22Rv1 (cell line): ENCODE data around the gene ARID1B.

ENCODE experiments used
- CTCF ChIP-seq: fragments of 450-650 bp; IDR thresholded peaks from 2 replicates; pipeline ENCODE4 v1.5.1; 2017; ENCODE audit warnings: mild to moderate bottlenecking
- ZFX ChIP-seq: fragments of 450-650 bp; IDR thresholded peaks from 2 replicates; pipeline ENCODE4 v1.6.1; 2017; ENCODE audit warnings: antibody characterized with exemption, borderline replicate concordance

GRCh38 chr6:157238346-157238745 is 461.2 kb downstream of the ARID1B start:
- no peak for TF ChIP-seq CTCF
- no peak for TF ChIP-seq ZFX
